ENCODE data around the gene IP6K3. TPM values are rescaled to one million over a fixed set of nuclear protein-coding genes. Genes with fewer than 3 reads are reported as not detected.

IP6K3 gene
- total RNA-seq, 1 experiment from 2014 or later, result 1.7 TPM

DNA sequence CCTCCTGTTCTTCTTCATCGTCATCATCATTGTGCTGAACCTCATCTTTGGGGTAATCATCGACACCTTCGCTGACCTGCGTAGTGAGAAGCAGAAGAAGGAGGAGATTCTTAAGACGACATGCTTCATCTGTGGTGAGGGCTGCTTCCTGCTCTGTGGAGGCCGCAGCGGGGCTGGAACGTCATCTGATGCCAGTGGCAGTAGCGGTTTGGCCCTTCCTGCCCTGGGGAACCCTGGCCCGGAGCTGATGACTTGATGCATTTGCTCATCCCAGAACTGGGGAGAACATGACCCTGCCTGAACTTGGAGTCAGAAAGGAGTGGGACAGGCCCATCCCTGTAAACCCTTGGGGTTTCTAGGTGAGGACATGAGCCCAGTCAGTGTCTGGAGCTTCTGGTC, 53.9 kb downstream of the IP6K3 start:
- no peak for DNase-seq (ENCODE audit: unreplicated experiment)
- TF ChIP-seq, protein P1, sequence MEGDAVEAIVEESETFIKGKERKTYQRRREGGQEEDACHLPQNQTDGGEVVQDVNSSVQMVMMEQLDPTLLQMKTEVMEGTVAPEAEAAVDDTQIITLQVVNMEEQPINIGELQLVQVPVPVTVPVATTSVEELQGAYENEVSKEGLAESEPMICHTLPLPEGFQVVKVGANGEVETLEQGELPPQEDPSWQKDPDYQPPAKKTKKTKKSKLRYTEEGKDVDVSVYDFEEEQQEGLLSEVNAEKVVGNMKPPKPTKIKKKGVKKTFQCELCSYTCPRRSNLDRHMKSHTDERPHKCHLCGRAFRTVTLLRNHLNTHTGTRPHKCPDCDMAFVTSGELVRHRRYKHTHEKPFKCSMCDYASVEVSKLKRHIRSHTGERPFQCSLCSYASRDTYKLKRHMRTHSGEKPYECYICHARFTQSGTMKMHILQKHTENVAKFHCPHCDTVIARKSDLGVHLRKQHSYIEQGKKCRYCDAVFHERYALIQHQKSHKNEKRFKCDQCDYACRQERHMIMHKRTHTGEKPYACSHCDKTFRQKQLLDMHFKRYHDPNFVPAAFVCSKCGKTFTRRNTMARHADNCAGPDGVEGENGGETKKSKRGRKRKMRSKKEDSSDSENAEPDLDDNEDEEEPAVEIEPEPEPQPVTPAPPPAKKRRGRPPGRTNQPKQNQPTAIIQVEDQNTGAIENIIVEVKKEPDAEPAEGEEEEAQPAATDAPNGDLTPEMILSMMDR (IDR thresholded peaks at IDR 0.05; ENCODE audit: unreplicated experiment), result no peak
- Mint-ChIP-seq H3K27ac (ENCODE audit: low read depth, unreplicated experiment) (no peak overlapping the region), H3K27me3 (ENCODE audit: insufficient read depth, unreplicated experiment) (no peaks in the 10 kb centered on the region), H3K4me1 (ENCODE audit: insufficient read depth, unreplicated experiment) (peaks cover 8% of the 10 kb centered on the region), H3K36me3 (ENCODE audit: insufficient read depth, unreplicated experiment) (peaks cover 95% of the 10 kb centered on the region), H3K9me3 (ENCODE audit: unreplicated experiment) (no peaks in the 10 kb centered on the region), H3K4me3 (ENCODE audit: unreplicated experiment) (no peak overlapping the region)
- intact Hi-C loops (cut with micrococcal nuclease), result no loop called here
- ChIA-PET POLR2A (interaction anchor here (1.8 kb wide), 1 partner anchor 18 kb away, joined by 7 read pairs; the partner anchor contains the start of gene UQCC2), CTCF (interaction anchor here (2.3 to 2.9 kb wide), 2 partner anchors 20 to 103 kb away, joined by 8 to 15 read pairs; no protein-coding TSS in a partner anchor)
- BruUV-seq (replicated peaks), result no TSS peak

DNA sequence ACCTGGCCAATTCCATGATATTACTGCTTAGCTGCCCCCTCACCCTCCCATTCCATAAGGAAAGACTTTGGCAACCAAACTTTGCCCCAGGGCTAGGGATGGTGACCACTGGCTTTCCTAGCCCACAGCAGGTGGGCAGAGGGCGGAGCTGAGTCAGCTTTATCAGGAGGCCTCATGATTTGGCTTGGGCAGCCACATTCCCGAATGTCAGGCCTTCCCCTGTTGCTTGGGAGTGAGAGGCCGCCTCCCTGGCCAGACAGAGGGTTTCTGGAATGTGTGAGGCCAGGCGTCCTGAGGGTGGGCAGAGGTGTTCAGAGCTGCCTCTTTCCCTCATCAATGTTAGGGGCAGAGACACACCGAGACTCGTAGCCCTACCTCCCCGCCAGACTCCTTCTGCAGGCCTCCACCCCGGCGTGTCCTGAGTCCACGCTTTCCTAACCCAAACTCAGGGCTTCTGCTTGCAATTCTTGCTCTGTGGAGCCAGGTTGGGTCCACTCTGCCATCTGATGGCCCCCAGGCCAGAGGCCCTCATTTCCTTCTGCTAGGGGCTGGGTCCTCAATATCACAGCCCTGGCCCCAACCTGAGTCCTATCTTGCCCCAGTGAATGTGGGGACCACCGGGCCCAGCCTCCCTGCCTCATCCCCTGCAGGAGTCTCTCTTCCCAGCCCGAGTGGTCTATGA, 54.5 kb downstream of the IP6K3 start:
- BruUV-seq (replicated peaks), result no TSS peak

DNA sequence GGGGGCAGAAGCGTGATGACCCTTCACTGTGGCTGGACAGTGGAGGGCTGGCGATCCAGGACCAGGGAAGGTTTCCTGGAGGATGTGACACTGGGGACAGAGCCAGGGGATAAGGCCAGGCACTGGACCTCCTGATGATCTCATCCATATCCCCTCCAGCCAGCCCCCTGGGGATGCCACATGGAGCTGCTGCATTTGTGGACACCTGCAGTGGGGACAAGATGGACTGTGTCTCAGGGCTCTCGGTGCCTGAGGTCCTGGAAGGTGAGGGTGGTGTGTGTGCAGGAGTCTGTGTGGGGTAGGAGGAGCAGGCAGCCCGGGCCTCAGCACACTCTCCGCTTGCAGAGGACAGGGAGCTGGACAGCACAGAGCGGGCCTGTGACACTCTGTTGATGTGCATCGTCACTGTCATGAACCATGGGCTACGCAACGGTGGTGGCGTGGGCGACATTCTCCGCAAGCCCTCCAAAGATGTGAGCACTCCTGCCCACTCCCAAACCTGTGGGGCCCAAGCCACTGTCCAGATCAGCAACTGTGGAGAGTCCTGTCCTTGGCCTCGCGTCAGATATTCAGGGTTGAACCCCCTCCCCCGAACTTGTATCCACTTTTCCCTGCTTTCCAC, 55.1 kb downstream of the IP6K3 start:
- TF ChIP-seq, protein P1 (IDR thresholded peaks at IDR 0.05; ENCODE audit: unreplicated experiment), result no peak
- Mint-ChIP-seq H3K36me3 (ENCODE audit: insufficient read depth, unreplicated experiment) (peaks cover 90% of the 10 kb centered on the region), H3K4me1 (ENCODE audit: insufficient read depth, unreplicated experiment) (peaks cover 8% of the 10 kb centered on the region), H3K9me3 (ENCODE audit: unreplicated experiment) (no peaks in the 10 kb centered on the region), H3K27me3 (ENCODE audit: insufficient read depth, unreplicated experiment) (no peaks in the 10 kb centered on the region), H3K27ac (ENCODE audit: low read depth, unreplicated experiment) (no peak overlapping the region), H3K4me3 (ENCODE audit: unreplicated experiment) (no peak overlapping the region)
- ChIA-PET POLR2A (no interaction called here), CTCF (interaction anchor here (0.6 to 2.3 kb wide), 4 partner anchors 11 to 102 kb away, joined by 3 to 12 read pairs (median 6); no protein-coding TSS in a partner anchor)
- DNase-seq (ENCODE audit: unreplicated experiment), result no peak
- BruUV-seq (replicated peaks), result no TSS peak
- intact Hi-C loops (cut with micrococcal nuclease), result no loop called here

More for the DNA sequence above, 54.5 kb downstream of the IP6K3 start:
- no peaks in the 10 kb centered on the region for H3K27me3 Mint-ChIP-seq (ENCODE audit: insufficient read depth, unreplicated experiment)
- H3K9me3 Mint-ChIP-seq (ENCODE audit: unreplicated experiment), result no peaks in the 10 kb centered on the region
- intact Hi-C loops (cut with micrococcal nuclease), result no loop called here
- TF ChIP-seq, protein P1 (IDR thresholded peaks at IDR 0.05; ENCODE audit: unreplicated experiment), result no peak
- peaks cover 8% of the 10 kb centered on the region for H3K4me1 Mint-ChIP-seq (ENCODE audit: insufficient read depth, unreplicated experiment)
- ChIA-PET CTCF (interaction anchor here (0.9 to 2.9 kb wide), 3 partner anchors 19 to 102 kb away, joined by 3 to 15 read pairs (median 8); no protein-coding TSS in a partner anchor), POLR2A (interaction anchor here (1.8 kb wide), 1 partner anchor 19 kb away, joined by 7 read pairs; the partner anchor contains the start of gene UQCC2)
- no peak overlapping the region for H3K4me3 Mint-ChIP-seq (ENCODE audit: unreplicated experiment)
- peak; percentile 44 for DNase-seq (ENCODE audit: unreplicated experiment)
- peaks cover 91% of the 10 kb centered on the region for H3K36me3 Mint-ChIP-seq (ENCODE audit: insufficient read depth, unreplicated experiment)
- H3K27ac Mint-ChIP-seq (ENCODE audit: low read depth, unreplicated experiment), result no peak overlapping the region

DNA sequence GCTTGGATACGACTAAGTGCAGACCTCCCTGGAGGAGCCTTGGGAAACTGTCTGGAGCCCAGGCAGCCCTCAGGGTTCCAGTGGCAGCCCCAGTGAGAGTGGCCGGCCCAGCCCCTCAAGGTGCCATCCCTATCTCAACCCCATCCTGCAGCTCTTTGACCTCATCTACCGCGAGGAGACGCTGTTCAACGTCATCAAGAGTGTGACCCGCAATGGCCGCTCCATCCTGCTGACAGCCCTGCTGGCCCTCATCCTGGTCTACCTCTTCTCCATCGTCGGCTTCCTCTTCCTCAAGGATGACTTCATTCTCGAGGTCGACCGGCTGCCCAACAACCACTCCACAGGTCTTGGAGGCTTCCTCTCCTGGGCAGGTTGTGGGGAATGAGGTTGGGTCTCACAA, 55.9 kb downstream of the IP6K3 start:
- CTCF ChIA-PET, result interaction anchor here (0.6 to 1.7 kb wide), 5 partner anchors 10 to 101 kb away, joined by 3 to 12 read pairs (median 3); no protein-coding TSS in a partner anchor
- POLR2A ChIA-PET, result no interaction called here
- Mint-ChIP-seq H3K36me3 (ENCODE audit: insufficient read depth, unreplicated experiment) (peaks cover 88% of the 10 kb centered on the region), H3K4me1 (ENCODE audit: insufficient read depth, unreplicated experiment) (peaks cover 8% of the 10 kb centered on the region), H3K9me3 (ENCODE audit: unreplicated experiment) (no peaks in the 10 kb centered on the region), H3K27ac (ENCODE audit: low read depth, unreplicated experiment) (no peak overlapping the region), H3K4me3 (ENCODE audit: unreplicated experiment) (no peak overlapping the region), H3K27me3 (ENCODE audit: insufficient read depth, unreplicated experiment) (no peaks in the 10 kb centered on the region)
- TF ChIP-seq, protein P1 (IDR thresholded peaks at IDR 0.05; ENCODE audit: unreplicated experiment), result no peak
- intact Hi-C loops (cut with micrococcal nuclease), result no loop called here
- DNase-seq (ENCODE audit: unreplicated experiment), result no peak
- no TSS peak for BruUV-seq (replicated peaks)

Measured in MCF 10A (cell line).